Endometrial microvascular endothelial cells (primary cell): ENCODE measurements around the gene LRRC43. TPM values are rescaled to one million over a fixed set of nuclear protein-coding genes. Genes with fewer than 3 reads are reported as not detected.
"Not testable (repeated sequence)": the region's sequence is repeated elsewhere in the genome, so short reads cannot be mapped to it uniquely, and the experiment has no call there.

Experiments
- in situ Hi-C: cut with HindIII; loops from 2 replicates; pipeline ENCODE4 v1.10.0; 2017; ENCODE audit warnings: low sequenced_read_pairs, low pct_unique_long_range_greater_than_20kb; ENCODE audit errors: inconsistent ontology term
- total RNA-seq: library from RNA; depleted of rRNA; stranded (reverse); fragments of >200 nt; gene quantifications from one replicate; pipeline ENCODE4 v1.2.3, GENCODE V29; 2015; ENCODE audit errors: inconsistent ontology term

The LRRC43 gene
- total RNA-seq, 1 donor from 2014 or later = not detected

GRCh38 chr12:122189626-122190475 is 6.9 kb downstream of the LRRC43 start:
- in situ Hi-C loops = no loop called here

DNA sequence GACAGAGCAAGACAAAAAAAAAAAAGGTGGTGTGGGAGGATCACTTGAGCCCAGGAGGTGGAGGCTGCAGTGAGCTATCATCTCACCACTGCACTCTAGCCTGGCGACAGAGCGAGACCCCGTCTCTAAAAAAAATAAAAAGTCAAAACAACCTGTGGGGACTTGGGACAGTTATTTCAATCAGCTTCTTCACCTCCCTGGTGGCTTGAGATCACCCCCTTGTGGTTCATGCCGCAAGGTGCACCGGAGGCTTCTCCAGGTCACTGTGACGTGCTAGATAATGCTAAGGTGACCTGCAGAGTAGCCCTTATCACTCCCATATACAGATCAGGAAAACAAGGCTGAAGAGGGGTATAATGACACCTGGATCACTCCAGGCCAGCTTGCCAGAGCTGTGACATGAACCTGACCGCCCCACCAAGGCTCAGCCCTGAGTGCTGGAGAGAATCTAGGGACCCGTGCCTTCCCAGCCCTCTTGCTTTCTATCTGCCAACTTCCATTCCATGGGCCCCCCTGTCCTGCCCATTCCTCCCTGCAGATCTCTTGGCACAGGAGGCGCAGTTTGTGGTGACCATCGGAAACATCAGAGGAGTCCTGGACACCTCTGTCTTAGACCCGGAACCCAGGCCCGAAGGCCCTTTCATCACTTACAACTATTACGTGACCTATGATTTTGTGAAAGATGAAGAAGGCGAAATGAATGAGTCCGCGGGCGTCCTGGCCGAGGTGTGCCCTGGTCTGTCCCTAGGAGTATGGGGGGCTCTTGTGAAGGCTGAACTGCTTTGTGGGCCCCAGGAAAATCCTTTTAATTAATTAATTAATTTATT is 8.1 kb downstream of the LRRC43 start:
- in situ Hi-C loops = no loop called here

DNA sequence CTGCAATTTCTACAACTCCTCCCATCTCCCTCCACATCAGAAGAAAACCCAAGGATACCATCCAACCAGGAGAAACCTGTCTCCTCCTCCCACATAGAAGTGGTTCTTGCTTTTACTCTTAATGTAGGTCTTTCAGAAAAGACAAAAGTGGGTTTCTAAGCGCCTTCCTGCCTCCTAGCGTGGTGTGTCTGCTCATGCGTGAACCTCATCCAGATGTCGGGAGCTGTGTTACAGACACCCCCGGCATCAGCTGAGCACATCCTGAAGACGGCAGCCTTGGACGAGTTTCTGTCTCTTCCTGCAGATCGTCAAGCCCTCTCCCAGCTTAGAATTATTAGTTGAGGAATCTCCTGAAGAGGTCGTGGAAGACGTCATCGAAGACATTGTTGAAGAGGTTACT is 9.5 kb downstream of the LRRC43 start:
- in situ Hi-C loops = no loop called here

GRCh38 chr12:122194804-122195203 is 11.9 kb downstream of the LRRC43 start:
- in situ Hi-C loops = no loop called here

DNA sequence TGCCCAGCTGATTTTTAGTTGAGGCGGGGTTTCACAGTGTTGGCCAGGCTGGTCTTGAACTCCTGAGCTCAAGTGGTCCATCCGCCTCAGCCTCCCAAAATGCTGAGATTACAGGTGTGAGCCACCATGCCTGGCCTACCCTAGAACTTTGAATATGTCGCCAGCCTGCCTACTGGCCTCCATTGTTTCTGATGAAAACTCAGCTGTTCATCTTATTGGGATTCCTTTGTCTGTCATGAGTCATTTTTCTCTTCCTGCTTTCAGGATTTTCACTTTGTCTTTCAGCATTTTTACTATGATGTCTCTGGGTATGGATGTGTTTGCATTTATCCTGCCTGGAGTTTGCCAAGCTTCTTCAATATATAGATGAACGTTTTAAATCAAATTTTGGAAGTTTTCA is 12.5 kb downstream of the LRRC43 start:
- in situ Hi-C loops = no loop called here

DNA sequence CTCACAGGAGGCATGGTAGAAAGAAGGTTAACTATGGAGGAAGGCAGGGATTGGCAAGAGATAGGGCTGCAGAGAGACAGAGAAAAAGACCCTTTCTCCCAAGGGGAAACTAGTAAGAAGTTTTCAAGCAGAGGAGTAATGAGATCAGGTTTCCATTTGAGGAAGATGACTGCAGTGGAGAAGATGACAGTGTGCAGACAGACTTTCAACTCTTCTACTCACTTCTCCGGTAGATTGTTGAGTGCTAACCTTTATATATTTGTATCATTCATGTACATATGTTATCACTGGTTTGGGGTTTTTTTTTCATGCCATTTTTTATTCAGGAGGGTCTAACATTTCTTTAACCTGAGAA is 14.7 kb downstream of the LRRC43 start:
- in situ Hi-C loops = no loop called here

- in situ Hi-C loops = no loop called here
Observed at GRCh38 chr12:122199484-122200355, 16.8 kb downstream of the LRRC43 start.

DNA sequence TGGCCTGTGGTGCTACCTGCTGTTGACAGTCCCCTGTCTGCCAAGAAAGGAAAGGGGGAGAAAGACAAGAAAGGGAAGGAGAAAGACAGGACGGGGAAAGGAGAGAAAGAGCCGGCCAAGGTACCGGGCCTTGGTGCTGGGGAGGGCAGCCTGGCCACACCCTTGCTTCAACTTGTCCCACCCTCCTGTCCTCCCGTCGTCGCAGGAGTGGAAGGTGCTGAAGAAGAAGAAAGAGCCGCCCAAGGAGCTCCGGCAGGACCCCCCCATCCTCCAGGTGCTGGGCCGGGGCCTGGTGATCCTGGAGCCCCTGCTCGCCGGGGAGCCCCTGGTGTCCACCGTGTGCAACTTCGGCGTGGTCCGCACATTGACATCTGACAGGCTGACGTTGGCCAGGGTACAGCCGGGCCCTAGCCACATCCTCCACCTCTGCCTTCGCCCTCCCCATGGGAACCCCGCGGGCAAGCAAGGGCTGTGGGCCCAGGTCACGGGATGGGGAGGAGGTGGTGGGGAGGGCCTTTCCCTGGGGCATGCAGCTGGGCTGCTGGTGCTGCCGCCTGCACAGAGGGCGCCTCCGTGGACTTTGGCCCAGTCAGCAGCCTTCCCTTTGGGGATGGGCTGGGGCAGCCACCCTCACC is 17.7 kb downstream of the LRRC43 start:
- in situ Hi-C loops = no loop called here

- in situ Hi-C loops = no loop called here
Observed at GRCh38 chr12:122201381-122201780, 18.5 kb downstream of the LRRC43 start.

DNA sequence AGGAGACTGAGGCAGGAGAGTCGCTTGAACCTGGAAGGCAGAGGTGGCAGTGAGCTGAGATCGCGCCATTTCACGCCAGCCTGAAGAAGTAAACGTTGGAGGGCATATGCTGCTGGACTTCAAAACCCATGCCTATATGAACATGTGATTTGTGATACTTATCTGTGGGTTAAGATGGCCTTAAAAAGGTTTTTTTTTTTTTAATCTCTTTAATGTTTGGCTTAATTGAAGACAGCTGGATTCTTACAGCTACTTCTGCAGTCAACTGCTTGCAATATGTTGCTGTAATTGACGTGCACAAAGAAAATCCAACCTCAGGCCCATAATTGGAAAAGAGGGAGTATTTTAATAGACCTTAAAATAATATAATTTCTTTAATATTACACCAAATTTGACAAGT is 19.1 kb downstream of the LRRC43 start:
- in situ Hi-C loops = no loop called here

GRCh38 chr12:122202811-122203210 is 19.9 kb downstream of the LRRC43 start:
- in situ Hi-C loops = not testable (repeated sequence)

DNA sequence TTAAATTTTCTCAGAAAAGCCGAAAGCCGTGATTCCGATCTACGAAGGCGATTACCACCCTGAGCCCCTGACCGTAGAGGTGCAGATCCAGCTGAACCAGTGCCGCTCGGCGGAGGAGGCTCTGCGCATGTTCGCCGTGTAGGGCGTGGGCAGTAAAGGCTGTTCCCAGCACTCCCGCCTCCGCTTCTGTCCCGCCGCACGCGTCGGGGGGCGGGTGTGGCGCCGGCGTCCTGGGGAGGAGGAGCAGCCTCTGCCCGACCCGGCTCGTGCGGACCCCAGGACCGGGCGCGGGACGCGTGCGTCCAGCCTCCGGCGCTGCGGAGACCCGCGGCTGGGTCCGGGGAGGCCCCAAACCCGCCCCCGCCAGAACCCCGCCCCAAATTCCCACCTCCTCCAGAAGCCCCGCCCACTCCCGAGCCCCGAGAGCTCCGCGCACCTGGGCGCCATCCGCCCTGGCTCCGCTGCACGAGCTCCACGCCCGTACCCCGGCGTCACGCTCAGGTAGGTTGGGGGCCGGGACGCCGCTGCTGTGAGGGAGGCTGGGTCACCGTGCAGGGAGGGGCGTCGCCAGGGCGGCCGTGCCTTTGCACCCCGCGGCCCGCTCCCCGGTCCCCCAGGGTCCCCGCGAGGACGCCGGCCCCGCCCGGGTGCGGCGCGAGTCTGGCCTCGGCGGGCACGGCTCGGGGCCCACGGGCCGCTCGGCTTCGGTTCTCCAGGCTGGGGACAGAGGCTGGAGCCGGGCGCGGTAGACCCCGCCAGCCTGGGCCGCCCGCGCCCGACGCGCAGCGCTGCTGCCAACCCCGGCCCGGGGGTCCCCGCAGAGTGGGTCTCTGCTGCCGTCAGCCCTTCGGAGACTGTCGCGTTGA is 20.6 kb downstream of the LRRC43 start, which contains the start of gene B3GNT4:
Gene B3GNT4 (plus strand): TSS at position 409 of the 866 bp plus-strand sequence. CDS start 910 bp downstream, outside the sequence.
- in situ Hi-C loops = no loop called here

- in situ Hi-C loops = no loop called here
Observed at GRCh38 chr12:122204167-122205052, 21.5 kb downstream of the LRRC43 start.

DNA sequence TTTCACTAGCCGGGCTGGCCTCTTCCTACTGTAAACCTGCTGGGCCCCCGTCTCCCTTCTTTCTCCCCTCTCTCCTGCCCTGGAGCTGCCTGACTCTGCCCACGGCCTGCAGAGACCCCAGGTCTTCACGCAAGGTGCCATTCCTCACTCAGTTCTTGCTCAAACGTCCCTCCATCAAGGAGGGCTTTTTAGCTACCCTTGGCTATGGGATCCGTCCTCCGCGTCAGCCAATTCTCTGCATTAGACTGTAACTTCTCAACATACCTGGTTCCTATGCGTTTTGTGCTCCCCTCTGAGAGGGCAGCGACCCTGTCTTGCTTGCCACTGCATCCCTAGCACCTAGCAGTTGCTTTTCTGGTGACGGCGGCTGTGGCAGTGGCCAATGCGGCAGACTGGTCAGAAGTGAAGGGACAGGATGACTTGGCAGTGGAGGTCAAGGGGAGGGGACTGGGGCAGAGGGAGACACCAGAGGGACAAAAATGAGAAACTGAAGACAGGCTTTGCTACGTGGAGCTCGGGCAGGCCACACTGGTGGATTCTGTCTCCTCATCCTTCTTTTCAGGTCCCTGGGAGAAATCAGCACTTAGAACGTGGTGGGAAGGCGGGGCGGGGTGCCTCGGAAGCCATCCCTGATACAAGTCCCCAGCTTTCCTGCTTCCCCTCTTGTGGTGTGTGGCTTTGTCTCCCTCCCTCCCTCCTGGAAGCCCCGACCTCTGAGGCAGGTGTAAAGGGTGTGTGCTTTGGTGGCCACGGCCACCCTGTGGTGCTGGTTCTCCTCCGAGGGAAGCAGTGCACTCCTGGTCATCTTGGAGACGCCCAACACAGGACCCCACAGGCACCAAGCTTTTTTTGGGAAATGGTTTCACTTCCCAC is 22.4 kb downstream of the LRRC43 start:
- in situ Hi-C loops = no loop called here

- in situ Hi-C loops = no loop called here
Observed at GRCh38 chr12:122206111-122206881, 23.4 kb downstream of the LRRC43 start.
